Ectodermal cell (in vitro differentiated cells): ENCODE results near the gene FGF5.
"Not testable (repeated sequence)": the region's sequence is repeated elsewhere in the genome, so short reads cannot be mapped to it uniquely, and the experiment has no call there.

Experiments
- H3K27ac ChIP-seq: 2 replicates; pipeline ENCODE4 v1.7.0; 2013; ENCODE audit warnings: mild to moderate bottlenecking, low read depth, low read length; ENCODE audit not compliant: insufficient read depth, poor library complexity, severe bottlenecking
- H3K27me3 ChIP-seq: 2 replicates; pipeline ENCODE4 v1.7.0; 2013; ENCODE audit warnings: mild to moderate bottlenecking, low read length; ENCODE audit not compliant: insufficient read depth, control insufficient read depth, poor library complexity, severe bottlenecking
- H3K36me3 ChIP-seq: one replicate; pipeline ENCODE4 v1.7.0; 2013; ENCODE audit warnings: low read length; ENCODE audit not compliant: control insufficient read depth, insufficient read depth
- H3K4me1 ChIP-seq: one replicate; pipeline ENCODE4 v1.7.0; 2013; ENCODE audit warnings: low read length; ENCODE audit not compliant: control insufficient read depth, insufficient read depth
- H3K4me3 ChIP-seq: 2 replicates; pipeline ENCODE4 v1.7.0; 2013; ENCODE audit warnings: low read depth, low read length, control low read depth; ENCODE audit not compliant: insufficient read depth
- H3K9me3 ChIP-seq: 2 replicates; pipeline ENCODE4 v1.7.0; 2013; ENCODE audit warnings: mild to moderate bottlenecking, low read length, moderate library complexity; ENCODE audit not compliant: control insufficient read depth
- WGBS, 2 experiments: methylation state at CpG; one replicate each; pipeline ENCODE4 v1.1.7; 2013; ENCODE audit warnings: missing lambda C conversion rate in 2 of 2; 5-methylcytosine and 5-hydroxymethylcytosine counted together

FGF5 gene

DNA sequence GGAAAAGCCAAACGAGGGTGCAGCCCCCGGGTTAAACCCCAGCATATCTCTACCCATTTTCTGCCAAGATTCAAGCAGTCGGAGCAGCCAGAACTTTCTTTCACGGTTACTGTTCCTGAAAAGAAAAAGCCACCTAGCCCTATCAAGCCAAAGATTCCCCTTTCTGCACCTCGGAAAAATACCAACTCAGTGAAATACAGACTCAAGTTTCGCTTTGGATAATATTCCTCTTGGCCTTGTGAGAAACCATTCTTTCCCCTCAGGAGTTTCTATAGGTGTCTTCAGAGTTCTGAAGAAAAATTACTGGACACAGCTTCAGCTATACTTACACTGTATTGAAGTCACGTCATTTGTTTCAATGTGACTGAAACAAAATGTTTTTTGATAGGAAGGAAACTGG lies 20.0 kb downstream of the FGF5 start:
- no peaks in the 10 kb centered on the region for H3K4me1 ChIP-seq
- H3K9me3 ChIP-seq = no peaks in the 10 kb centered on the region
- no peaks in the 10 kb centered on the region for H3K36me3 ChIP-seq
- no peak overlapping the region for H3K4me3 ChIP-seq
- no peak overlapping the region for H3K27ac ChIP-seq
- WGBS, 2 experiments = 79 to 82% methylated on average over 6 to 7 of the region's 7 CpGs
- no peaks in the 10 kb centered on the region for H3K27me3 ChIP-seq

DNA sequence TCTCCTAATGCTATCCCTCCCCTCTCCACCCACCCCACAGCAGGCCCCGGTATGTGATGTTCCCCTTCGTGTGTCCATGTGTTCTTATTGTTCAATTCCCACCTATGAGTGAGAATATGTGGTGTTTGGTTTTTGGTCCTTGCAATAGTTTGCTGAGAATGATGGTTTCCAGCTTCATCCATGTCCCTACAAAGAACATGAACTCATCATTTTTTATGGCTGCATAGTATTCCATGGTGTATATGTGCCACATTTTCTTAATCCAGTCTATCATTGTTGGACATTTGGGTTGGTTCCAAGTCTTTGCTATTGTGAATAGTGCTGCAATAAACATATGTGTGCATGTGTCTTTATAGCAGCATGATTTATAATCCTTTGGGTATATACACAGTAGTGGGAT lies 24.2 kb downstream of the FGF5 start:
- not testable (repeated sequence) for H3K27ac ChIP-seq, H3K36me3 ChIP-seq, H3K9me3 ChIP-seq, H3K4me1 ChIP-seq, H3K4me3 ChIP-seq, H3K27me3 ChIP-seq
- WGBS, 2 experiments = no CpG with 5 or more reads among the region's 2 CpGs

DNA sequence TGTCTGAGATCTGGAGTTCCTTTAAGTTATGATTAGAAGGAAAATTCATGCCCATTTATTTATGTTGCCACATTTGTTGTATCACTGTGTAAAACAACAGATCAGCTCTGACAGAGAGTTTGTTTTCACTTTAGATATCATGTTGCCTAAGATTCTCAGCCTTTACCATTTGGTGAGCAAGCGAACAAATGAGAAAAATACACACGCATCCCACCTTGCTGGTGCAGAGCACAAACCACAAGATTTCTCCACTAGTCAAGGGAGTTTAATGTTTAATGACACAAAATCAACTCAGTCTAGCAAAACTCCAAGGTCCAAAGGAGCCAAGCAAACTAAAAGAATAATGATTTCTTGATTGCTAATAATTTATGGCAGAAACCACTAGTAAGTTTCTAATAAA lies 27.7 kb downstream of the FGF5 start:
- H3K27ac ChIP-seq = no peak overlapping the region
- H3K9me3 ChIP-seq = no peaks in the 10 kb centered on the region
- H3K27me3 ChIP-seq = no peaks in the 10 kb centered on the region
- 84 to 92% methylated on average over 2 of the region's 2 CpGs for WGBS, 2 experiments
- H3K4me1 ChIP-seq = no peaks in the 10 kb centered on the region
- no peak overlapping the region for H3K4me3 ChIP-seq
- no peaks in the 10 kb centered on the region for H3K36me3 ChIP-seq

DNA sequence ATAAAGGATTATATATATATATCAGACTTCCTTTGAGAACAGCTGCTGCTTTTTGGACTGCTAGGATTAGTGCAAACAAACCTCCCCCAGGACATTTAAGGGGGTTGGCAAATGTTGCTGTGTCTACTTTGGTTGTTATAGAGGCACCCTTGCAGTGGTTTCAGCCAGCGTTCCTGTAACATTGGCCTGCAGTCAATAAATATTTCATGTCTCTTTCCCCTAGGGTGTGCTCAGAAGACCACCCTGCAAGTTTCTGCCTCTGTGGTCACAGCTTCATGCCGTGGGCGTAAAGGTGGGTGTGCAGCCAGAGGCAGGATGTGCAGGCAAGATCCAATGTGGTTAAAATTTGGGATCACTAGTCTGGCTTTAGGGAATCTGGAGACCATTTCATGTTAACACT lies 28.9 kb downstream of the FGF5 start:
- Histone ChIP-seq H3K27ac (no peak overlapping the region), H3K36me3 (no peaks in the 10 kb centered on the region), H3K27me3 (no peaks in the 10 kb centered on the region), H3K4me3 (no peak overlapping the region), H3K9me3 (no peaks in the 10 kb centered on the region), H3K4me1 (no peaks in the 10 kb centered on the region)
- 96% methylated on average over 3 of the region's 3 CpGs for WGBS, 2 experiments

DNA sequence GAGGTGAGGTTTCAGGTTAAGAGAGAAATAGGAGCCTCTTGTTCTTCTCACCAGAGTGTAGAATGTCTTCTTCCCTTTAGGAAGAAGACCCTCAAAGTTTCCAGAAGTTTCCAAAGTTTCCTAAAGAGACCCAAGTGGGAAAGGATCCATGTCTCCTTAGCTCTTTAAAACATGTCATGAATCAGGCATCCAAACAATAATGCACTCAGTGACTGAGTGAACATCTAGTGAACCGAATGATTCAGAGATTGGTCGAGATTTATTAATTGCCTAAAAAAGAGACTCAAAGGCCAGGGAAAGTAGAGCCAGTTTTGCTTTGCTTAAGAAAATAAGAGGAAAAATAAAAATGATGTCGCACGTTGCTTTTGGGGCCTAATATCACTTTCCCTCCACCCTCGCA lies 29.4 kb downstream of the FGF5 start:
- Histone ChIP-seq H3K27ac (no peak overlapping the region), H3K4me3 (no peak overlapping the region), H3K36me3 (no peaks in the 10 kb centered on the region), H3K9me3 (no peaks in the 10 kb centered on the region), H3K4me1 (no peaks in the 10 kb centered on the region), H3K27me3 (no peaks in the 10 kb centered on the region)
- 85 to 95% methylated on average over 5 of the region's 5 CpGs for WGBS, 2 experiments

DNA sequence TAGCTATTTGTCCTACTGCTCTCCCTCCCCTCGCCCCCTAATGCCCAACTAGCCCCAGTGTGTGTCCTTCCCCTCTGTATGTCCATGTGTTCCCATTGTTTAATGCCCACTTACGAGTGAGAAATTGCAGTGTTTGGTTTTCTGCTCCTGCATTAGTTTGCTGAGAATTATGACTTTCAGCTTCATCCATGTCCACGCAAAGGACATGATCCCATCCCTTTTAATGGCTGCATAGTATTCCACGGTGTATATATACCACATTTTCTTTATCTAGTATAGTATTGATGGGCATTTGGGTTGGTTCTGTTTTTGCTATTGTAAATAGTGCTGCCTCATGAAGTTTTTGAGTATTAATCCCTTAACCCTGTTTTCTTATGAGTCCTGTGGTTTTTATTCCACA lies 35.4 kb downstream of the FGF5 start:
- no peaks in the 10 kb centered on the region for H3K36me3 ChIP-seq
- WGBS, 2 experiments = 80 to 92% methylated on average over 3 of the region's 4 CpGs
- no peaks in the 10 kb centered on the region for H3K9me3 ChIP-seq
- no peak overlapping the region for H3K4me3 ChIP-seq
- H3K27me3 ChIP-seq = no peaks in the 10 kb centered on the region
- no peaks in the 10 kb centered on the region for H3K4me1 ChIP-seq
- no peak overlapping the region for H3K27ac ChIP-seq

DNA sequence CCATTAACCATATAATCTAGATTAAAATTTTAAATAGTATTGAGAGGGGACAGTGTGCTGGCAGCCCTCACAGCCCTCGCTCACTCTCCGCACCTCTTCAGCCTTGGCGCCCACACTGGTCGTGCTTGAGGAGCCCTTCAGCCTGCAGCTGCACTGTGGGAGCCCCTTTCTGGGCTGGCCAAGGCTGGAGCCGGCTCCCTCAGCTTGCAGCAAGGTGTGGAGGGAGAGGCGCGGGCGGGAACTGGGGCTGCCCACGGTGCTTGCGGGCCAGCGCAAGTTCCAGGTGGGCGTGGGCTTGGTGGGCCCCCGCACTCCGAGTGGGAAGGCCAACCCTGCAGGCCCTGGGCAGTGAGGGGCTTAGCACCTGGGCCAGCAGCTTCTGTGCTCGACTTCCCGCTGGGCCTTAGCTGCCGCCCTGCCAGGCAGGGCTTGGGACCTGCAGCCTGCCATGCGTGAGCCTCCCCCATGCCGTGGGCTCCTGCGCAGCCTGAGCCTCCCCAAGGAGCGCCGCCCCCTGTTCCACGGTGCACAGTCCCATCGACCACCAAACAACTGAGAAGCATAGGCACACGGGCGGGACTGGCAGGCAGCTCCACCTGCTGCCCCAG lies 36.3 kb downstream of the FGF5 start:
- 88 to 90% methylated on average over 26 of the region's 26 CpGs for WGBS, 2 experiments
- Histone ChIP-seq H3K27ac (no peak overlapping the region), H3K4me1 (no peaks in the 10 kb centered on the region), H3K36me3 (no peaks in the 10 kb centered on the region), H3K9me3 (no peaks in the 10 kb centered on the region), H3K4me3 (no peak overlapping the region), H3K27me3 (no peaks in the 10 kb centered on the region)

DNA sequence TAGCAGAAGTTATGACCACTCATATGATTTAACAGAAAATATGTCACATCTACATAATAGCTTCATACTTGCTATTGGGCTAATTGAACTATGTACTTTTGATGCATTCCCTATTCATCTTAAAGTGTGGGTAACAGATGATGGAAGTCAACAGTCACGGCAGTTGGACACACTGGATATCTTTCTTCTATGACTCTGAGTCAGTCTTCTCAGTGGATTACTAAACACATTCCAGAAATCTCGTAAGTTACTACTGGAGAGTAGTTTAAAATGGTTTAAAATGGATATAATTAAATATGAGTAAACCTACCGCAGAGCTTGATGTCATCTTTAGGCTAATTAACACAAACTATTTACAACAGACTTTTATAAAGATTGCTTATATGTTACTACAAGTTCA lies 39.0 kb downstream of the FGF5 start:
- no peaks in the 10 kb centered on the region for H3K4me1 ChIP-seq
- H3K4me3 ChIP-seq = no peak overlapping the region
- no peaks in the 10 kb centered on the region for H3K27me3 ChIP-seq
- 98 to 100% methylated on average over 1 to 3 of the region's 3 CpGs for WGBS, 2 experiments
- H3K36me3 ChIP-seq = no peaks in the 10 kb centered on the region
- no peak overlapping the region for H3K27ac ChIP-seq
- no peaks in the 10 kb centered on the region for H3K9me3 ChIP-seq

DNA sequence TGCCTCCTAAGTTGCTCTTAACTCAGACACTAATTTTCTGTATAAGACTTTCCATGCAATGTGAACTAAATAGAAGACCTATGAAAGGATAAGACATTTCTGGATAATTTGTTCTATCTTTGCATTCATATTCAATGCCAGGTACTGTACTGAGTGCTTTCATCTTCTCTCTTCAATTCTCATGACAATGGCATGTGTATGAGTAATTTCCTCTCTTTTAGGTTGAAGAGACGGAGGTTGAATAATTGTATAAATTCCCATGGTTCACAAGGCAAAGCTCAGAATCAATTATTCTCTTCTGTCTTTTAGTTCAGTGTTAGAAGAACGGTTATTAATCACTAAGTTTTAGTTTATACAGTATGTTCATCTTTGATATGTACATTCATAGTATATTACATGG lies 39.8 kb downstream of the FGF5 start:
- Histone ChIP-seq H3K27ac (no peak overlapping the region), H3K36me3 (no peaks in the 10 kb centered on the region), H3K4me1 (no peaks in the 10 kb centered on the region), H3K4me3 (no peak overlapping the region), H3K27me3 (no peaks in the 10 kb centered on the region), H3K9me3 (no peaks in the 10 kb centered on the region)
- WGBS, 2 experiments = 100% methylated on average over 1 of the region's 2 CpGs; no CpG with 5 or more reads in 1 of the 2 experiments

DNA sequence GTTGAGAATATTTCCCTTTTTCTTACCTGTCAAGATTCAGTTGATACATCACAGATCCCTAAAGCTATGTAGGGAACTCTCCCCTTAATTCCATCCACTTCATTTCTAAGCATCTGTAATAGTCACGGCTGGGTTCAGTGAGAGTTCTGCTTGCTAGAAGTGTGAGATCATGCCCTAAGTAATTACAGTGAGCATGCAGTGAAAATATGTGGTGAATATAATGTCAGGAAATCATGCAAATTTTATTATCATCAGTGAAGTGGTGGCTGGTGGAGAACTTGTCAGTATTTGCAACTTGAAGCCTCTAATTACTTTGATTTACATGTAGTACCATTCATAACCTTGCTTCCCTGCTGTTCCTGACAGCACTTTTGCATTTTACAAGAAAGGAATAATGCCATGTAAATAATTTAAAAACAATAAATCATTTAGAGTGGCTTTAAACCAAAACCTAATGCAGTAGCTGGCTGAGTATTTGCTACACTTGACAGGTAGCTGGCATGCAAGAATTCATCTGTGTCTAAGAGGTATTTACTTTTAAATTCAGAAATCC lies 40.8 kb downstream of the FGF5 start:
- Histone ChIP-seq H3K4me3 (no peak overlapping the region), H3K27ac (no peak overlapping the region), H3K27me3 (no peaks in the 10 kb centered on the region), H3K4me1 (no peaks in the 10 kb centered on the region), H3K36me3 (no peaks in the 10 kb centered on the region), H3K9me3 (no peaks in the 10 kb centered on the region)
- 69 to 78% methylated on average over 1 of the region's 1 CpG for WGBS, 2 experiments
